ENCODE results near the gene KCNK10.

Gene KCNK10

GRCh38 chr14:88168025-88168424 lies 155.0 kb downstream of the KCNK10 start:
- Histone ChIP-seq H3K9ac (ENCODE audit: low read depth, low read length) (no peak overlapping the region), H3K27ac (ENCODE audit: low read length) (no peak overlapping the region), H3K9me3 (ENCODE audit: insufficient read depth, low read depth, low read length) (no peaks in the 10 kb centered on the region), H3K27me3 (ENCODE audit: insufficient read depth, low read length) (no peaks in the 10 kb centered on the region), H3K4me3 (ENCODE audit: low read length) (no peak overlapping the region), H3K4me1 (ENCODE audit: insufficient read depth, low read length) (no peaks in the 10 kb centered on the region; the same call in 1 of the 2 replicates), H3K36me3 (ENCODE audit: insufficient read depth, low read depth, low read length) (no peaks in the 10 kb centered on the region)

- Histone ChIP-seq H3K27ac (ENCODE audit: low read length) (no peak overlapping the region), H3K9me3 (ENCODE audit: insufficient read depth, low read depth, low read length) (no peaks in the 10 kb centered on the region), H3K4me3 (ENCODE audit: low read length) (no peak overlapping the region), H3K9ac (ENCODE audit: low read depth, low read length) (no peak overlapping the region), H3K4me1 (ENCODE audit: insufficient read depth, low read length) (no peaks in the 10 kb centered on the region; the same call in 1 of the 2 replicates), H3K36me3 (ENCODE audit: insufficient read depth, low read depth, low read length) (no peaks in the 10 kb centered on the region), H3K27me3 (ENCODE audit: insufficient read depth, low read length) (no peaks in the 10 kb centered on the region)
Measured at GRCh38 chr14:88166616-88167015, 156.5 kb downstream of the KCNK10 start.

- H3K36me3 ChIP-seq (ENCODE audit: insufficient read depth, low read depth, low read length), result no peaks in the 10 kb centered on the region
- no peak overlapping the region for H3K27ac ChIP-seq (ENCODE audit: low read length)
- no peaks in the 10 kb centered on the region for H3K27me3 ChIP-seq (ENCODE audit: insufficient read depth, low read length)
- no peaks in the 10 kb centered on the region; the same call in 1 of the 2 replicates for H3K4me1 ChIP-seq (ENCODE audit: insufficient read depth, low read length)
- no peak overlapping the region for H3K4me3 ChIP-seq (ENCODE audit: low read length)
- H3K9me3 ChIP-seq (ENCODE audit: insufficient read depth, low read depth, low read length), result no peaks in the 10 kb centered on the region
- no peak overlapping the region for H3K9ac ChIP-seq (ENCODE audit: low read depth, low read length)
Measured at GRCh38 chr14:88164906-88165534, 158.0 kb downstream of the KCNK10 start.

GRCh38 chr14:88163731-88164255 lies 159.3 kb downstream of the KCNK10 start:
- Histone ChIP-seq H3K9me3 (ENCODE audit: insufficient read depth, low read depth, low read length) (no peaks in the 10 kb centered on the region), H3K36me3 (ENCODE audit: insufficient read depth, low read depth, low read length) (no peaks in the 10 kb centered on the region), H3K27me3 (ENCODE audit: insufficient read depth, low read length) (no peaks in the 10 kb centered on the region), H3K4me3 (ENCODE audit: low read length) (no peak overlapping the region), H3K9ac (ENCODE audit: low read depth, low read length) (no peak overlapping the region), H3K4me1 (ENCODE audit: insufficient read depth, low read length) (no peaks in the 10 kb centered on the region; the same call in 1 of the 2 replicates), H3K27ac (ENCODE audit: low read length) (no peak overlapping the region)

GRCh38 chr14:88156127-88156526 lies 166.9 kb downstream of the KCNK10 start:
- no peak overlapping the region for H3K9ac ChIP-seq (ENCODE audit: low read depth, low read length)
- H3K4me1 ChIP-seq (ENCODE audit: insufficient read depth, low read length), result no peaks in the 10 kb centered on the region
- no peaks in the 10 kb centered on the region for H3K36me3 ChIP-seq (ENCODE audit: insufficient read depth, low read depth, low read length)
- no peaks in the 10 kb centered on the region for H3K27me3 ChIP-seq (ENCODE audit: insufficient read depth, low read length)
- H3K27ac ChIP-seq (ENCODE audit: low read length), result no peak overlapping the region
- H3K9me3 ChIP-seq (ENCODE audit: insufficient read depth, low read depth, low read length), result no peaks in the 10 kb centered on the region
- H3K4me3 ChIP-seq (ENCODE audit: low read length), result no peak overlapping the region

GRCh38 chr14:88154926-88155325 lies 168.1 kb downstream of the KCNK10 start:
- Histone ChIP-seq H3K36me3 (ENCODE audit: insufficient read depth, low read depth, low read length) (no peaks in the 10 kb centered on the region), H3K9me3 (ENCODE audit: insufficient read depth, low read depth, low read length) (no peaks in the 10 kb centered on the region), H3K9ac (ENCODE audit: low read depth, low read length) (no peak overlapping the region)

GRCh38 chr14:88154321-88154720 lies 168.7 kb downstream of the KCNK10 start:
- Histone ChIP-seq H3K9ac (ENCODE audit: low read depth, low read length) (no peak overlapping the region), H3K27me3 (ENCODE audit: insufficient read depth, low read length) (no peaks in the 10 kb centered on the region), H3K4me3 (ENCODE audit: low read length) (no peak overlapping the region), H3K36me3 (ENCODE audit: insufficient read depth, low read depth, low read length) (no peaks in the 10 kb centered on the region), H3K9me3 (ENCODE audit: insufficient read depth, low read depth, low read length) (no peaks in the 10 kb centered on the region), H3K4me1 (ENCODE audit: insufficient read depth, low read length) (no peaks in the 10 kb centered on the region), H3K27ac (ENCODE audit: low read length) (no peak overlapping the region)

More at GRCh38 chr14:88154926-88155325, 168.1 kb downstream of the KCNK10 start:
- H3K4me3 ChIP-seq (ENCODE audit: low read length), result no peak overlapping the region
- H3K27ac ChIP-seq (ENCODE audit: low read length), result no peak overlapping the region
- H3K4me1 ChIP-seq (ENCODE audit: insufficient read depth, low read length), result no peaks in the 10 kb centered on the region
- no peaks in the 10 kb centered on the region for H3K27me3 ChIP-seq (ENCODE audit: insufficient read depth, low read length)

- H3K4me3 ChIP-seq (ENCODE audit: low read length), result no peak overlapping the region
- H3K4me1 ChIP-seq (ENCODE audit: insufficient read depth, low read length), result no peaks in the 10 kb centered on the region
- no peaks in the 10 kb centered on the region for H3K27me3 ChIP-seq (ENCODE audit: insufficient read depth, low read length)
- H3K9ac ChIP-seq (ENCODE audit: low read depth, low read length), result no peak overlapping the region
- H3K9me3 ChIP-seq (ENCODE audit: insufficient read depth, low read depth, low read length), result no peaks in the 10 kb centered on the region
- no peak overlapping the region for H3K27ac ChIP-seq (ENCODE audit: low read length)
- H3K36me3 ChIP-seq (ENCODE audit: insufficient read depth, low read depth, low read length), result no peaks in the 10 kb centered on the region
Measured at GRCh38 chr14:88146881-88147649, 176.0 kb downstream of the KCNK10 start.

- no peak overlapping the region for H3K9ac ChIP-seq (ENCODE audit: low read depth, low read length)
- H3K36me3 ChIP-seq (ENCODE audit: insufficient read depth, low read depth, low read length), result no peaks in the 10 kb centered on the region
- no peaks in the 10 kb centered on the region for H3K4me1 ChIP-seq (ENCODE audit: insufficient read depth, low read length)
- H3K27ac ChIP-seq (ENCODE audit: low read length), result no peak overlapping the region
- no peaks in the 10 kb centered on the region for H3K9me3 ChIP-seq (ENCODE audit: insufficient read depth, low read depth, low read length)
- H3K27me3 ChIP-seq (ENCODE audit: insufficient read depth, low read length), result no peaks in the 10 kb centered on the region
- H3K4me3 ChIP-seq (ENCODE audit: low read length), result no peak overlapping the region
Measured at GRCh38 chr14:88143810-88144209, 179.3 kb downstream of the KCNK10 start.

- Histone ChIP-seq H3K9me3 (ENCODE audit: insufficient read depth, low read depth, low read length) (no peaks in the 10 kb centered on the region), H3K4me1 (ENCODE audit: insufficient read depth, low read length) (no peaks in the 10 kb centered on the region), H3K4me3 (ENCODE audit: low read length) (no peak overlapping the region), H3K27ac (ENCODE audit: low read length) (no peak overlapping the region), H3K27me3 (ENCODE audit: insufficient read depth, low read length) (no peaks in the 10 kb centered on the region), H3K9ac (ENCODE audit: low read depth, low read length) (no peak overlapping the region), H3K36me3 (ENCODE audit: insufficient read depth, low read depth, low read length) (no peaks in the 10 kb centered on the region)
Measured at GRCh38 chr14:88142997-88143396, 180.1 kb downstream of the KCNK10 start.

GRCh38 chr14:88140874-88141273 lies 182.2 kb downstream of the KCNK10 start:
- Histone ChIP-seq H3K4me1 (ENCODE audit: insufficient read depth, low read length) (no peaks in the 10 kb centered on the region), H3K9ac (ENCODE audit: low read depth, low read length) (no peak overlapping the region), H3K27me3 (ENCODE audit: insufficient read depth, low read length) (no peaks in the 10 kb centered on the region), H3K4me3 (ENCODE audit: low read length) (no peak overlapping the region), H3K27ac (ENCODE audit: low read length) (no peak overlapping the region), H3K9me3 (ENCODE audit: insufficient read depth, low read depth, low read length) (no peaks in the 10 kb centered on the region), H3K36me3 (ENCODE audit: insufficient read depth, low read depth, low read length) (no peaks in the 10 kb centered on the region)

- no peak overlapping the region for H3K27ac ChIP-seq (ENCODE audit: low read length)
- no peak overlapping the region for H3K9ac ChIP-seq (ENCODE audit: low read depth, low read length)
- H3K4me3 ChIP-seq (ENCODE audit: low read length), result no peak overlapping the region
- H3K9me3 ChIP-seq (ENCODE audit: insufficient read depth, low read depth, low read length), result no peaks in the 10 kb centered on the region
- no peaks in the 10 kb centered on the region; the same call in 1 of the 2 replicates for H3K27me3 ChIP-seq (ENCODE audit: insufficient read depth, low read length)
- H3K36me3 ChIP-seq (ENCODE audit: insufficient read depth, low read depth, low read length), result no peaks in the 10 kb centered on the region
- H3K4me1 ChIP-seq (ENCODE audit: insufficient read depth, low read length), result no peaks in the 10 kb centered on the region
Measured at GRCh38 chr14:88137327-88137726, 185.7 kb downstream of the KCNK10 start.
